Measurements from ENCODE around the gene LRRC31. TPM values are rescaled to one million over a fixed set of nuclear protein-coding genes. Genes with fewer than 3 reads are reported as not detected.

The LRRC31 gene
- total and polyA plus RNA-seq, 2 of the 8 experiments (the other 6 are each of a cell fraction or from before 2014, with no cell fraction given) = not detected

GRCh38 chr3:169913323-169913722 is 43.6 kb upstream of the LRRC31 start:
- no peak overlapping the region for H3K4me3 ChIP-seq (ENCODE audit: extremely low read depth in 1 of 4, insufficient read depth in 2 of 4, low read depth in 3 of 4, low read length in 4 of 4)
- H3K79me2 ChIP-seq (ENCODE audit: control insufficient read depth in 1 of 2, insufficient read depth in 2 of 2, low read length in 2 of 2) = no peaks in the 10 kb centered on the region
- H2BK15ac ChIP-seq (ENCODE audit: low read length) = no peak overlapping the region
- H3K9me3 ChIP-seq (ENCODE audit: insufficient read depth in 2 of 2, low read depth in 1 of 2, low read length in 1 of 2) = no peaks in the 10 kb centered on the region; a peak in 1 of 4 replicates
- H3K14ac ChIP-seq (ENCODE audit: insufficient read length) = no peak overlapping the region
- no peak overlapping the region for H3K18ac ChIP-seq (ENCODE audit: extremely low read depth, low read length)
- no peak overlapping the region for H3K23ac ChIP-seq (ENCODE audit: insufficient read length)
- H3K4ac ChIP-seq (replicated peaks; ENCODE audit: insufficient read length, low read depth, low read length) = no peak overlapping the region
- no peak overlapping the region for H3K4me2 ChIP-seq (ENCODE audit: insufficient read depth in 1 of 2, low read depth in 2 of 2, low read length in 2 of 2)
- no peak overlapping the region for H4K91ac ChIP-seq (replicated peaks; ENCODE audit: insufficient read length, low read length)
- H4K20me1 ChIP-seq (replicated peaks in 1 of 2; ENCODE audit: control insufficient read depth in 1 of 2, insufficient read depth in 2 of 2, low read length in 2 of 2) = no peaks in the 10 kb centered on the region
- TF ChIP-seq SRF (IDR thresholded peaks at IDR 0.05; ENCODE audit: low read depth, low read length) = no peak
- no peak for TF ChIP-seq HDAC6 (IDR thresholded peaks at IDR 0.05; ENCODE audit: low read depth, low read length)
- H3K27ac ChIP-seq (ENCODE audit: low read depth, low read length) = no peak overlapping the region
- H2BK5ac ChIP-seq (ENCODE audit: low read depth, low read length) = no peak overlapping the region
- H3K9ac ChIP-seq (replicated peaks in 1 of 4; ENCODE audit: extremely low read depth in 1 of 4, low read depth in 3 of 4, low read length in 3 of 4) = no peak overlapping the region
- ChIA-PET CTCF (ENCODE audit: partially characterized antibody) (no interaction called here), POLR2A (ENCODE audit: partially characterized antibody) (no interaction called here)
- no peaks in the 10 kb centered on the region for H3K36me3 ChIP-seq (ENCODE audit: control insufficient read depth in 2 of 4, insufficient read depth in 4 of 4, low read length in 3 of 4)
- H4K8ac ChIP-seq (ENCODE audit: extremely low read depth, insufficient read depth, low read length) = no peak overlapping the region
- no peak overlapping the region for H4K5ac ChIP-seq (ENCODE audit: insufficient read length, low read depth, low read length)
- H3K56ac ChIP-seq (replicated peaks; ENCODE audit: insufficient read length, low read depth, low read length) = no peak overlapping the region
- no peak for FAIRE-seq
- no peak overlapping the region for H2AFZ ChIP-seq (ENCODE audit: low read length)
- H3K27me3 ChIP-seq (replicated peaks in 1 of 4; ENCODE audit: control insufficient read depth in 3 of 4, extremely low read depth in 1 of 4, insufficient read depth in 3 of 4, low read length in 3 of 4) = peaks cover 0 to 1% (median 0%) of the 10 kb centered on the region in 4 experiments; a peak in 1 of 7 replicates
- no peaks in the 10 kb centered on the region for H3K4me1 ChIP-seq (replicated peaks in 1 of 4; ENCODE audit: control insufficient read depth in 3 of 4, insufficient read depth in 4 of 4, low read length in 3 of 4)
- no peak overlapping the region for H2BK12ac ChIP-seq (ENCODE audit: low read depth, low read length)
- H3K79me1 ChIP-seq (ENCODE audit: low read depth, low read length) = no peaks in the 10 kb centered on the region
- DNase-seq (ENCODE audit: low read depth in 1 of 2, low spot score in 2 of 2) = no peak
- H2BK20ac ChIP-seq (ENCODE audit: low read length) = no peak overlapping the region
- WGBS, 2 experiments (ENCODE audit: extremely low coverage in 1 of 2, insufficient coverage in 1 of 2, insufficient read length in 1 of 2, insufficient replicate concordance in 2 of 2, low coverage in 1 of 2, low lambda C conversion rate in 2 of 2, missing lambda C conversion rate in 1 of 2) = 90% methylated on average over 3 of the region's 3 CpGs; no CpG with 5 or more reads in 1 of the 2 experiments
- H3K23me2 ChIP-seq (ENCODE audit: low read depth, low read length) = no peaks in the 10 kb centered on the region; the same call in 1 of the 2 replicates
- H2BK120ac ChIP-seq (replicated peaks; ENCODE audit: low read depth, low read length) = no peak overlapping the region
- no peak overlapping the region for H2AK5ac ChIP-seq (ENCODE audit: low read depth, low read length)
